Coronary artery (tissue), 2 donors: ENCODE results near the gene DGKH.
"Not testable (repeated sequence)": the region's sequence is repeated elsewhere in the genome, so short reads cannot be mapped to it uniquely, and the experiment has no call there.

Experiments
- DNase-seq: peaks from one replicate; pipeline ENCODE4 v3.0.0-alpha.2; 2017; ENCODE audit warnings: low spot score
- H3K27ac ChIP-seq, 2 donors: fragments of 200-600 bp; sonication (generic); one replicate each; pipeline ENCODE4 v1.5.1; 2016 to 2019
- H3K4me3 ChIP-seq: fragments of 200-600 bp; sonication (generic); 2 replicates; pipeline ENCODE4 v1.5.1; 2016; ENCODE audit warnings: mild to moderate bottlenecking, moderate library complexity
- TF ChIP-seq, protein P1 (sequence below): fragments of 200-600 bp; sonication (generic); IDR thresholded peaks from one replicate; pipeline ENCODE4 v1.5.1; 2019; ENCODE audit warnings: antibody characterized with exemption

DGKH gene

GRCh38 chr13:42153199-42154113 lies 105.0 kb downstream of the DGKH start:
- no peak overlapping the region for H3K27ac ChIP-seq
- TF ChIP-seq, protein P1, sequence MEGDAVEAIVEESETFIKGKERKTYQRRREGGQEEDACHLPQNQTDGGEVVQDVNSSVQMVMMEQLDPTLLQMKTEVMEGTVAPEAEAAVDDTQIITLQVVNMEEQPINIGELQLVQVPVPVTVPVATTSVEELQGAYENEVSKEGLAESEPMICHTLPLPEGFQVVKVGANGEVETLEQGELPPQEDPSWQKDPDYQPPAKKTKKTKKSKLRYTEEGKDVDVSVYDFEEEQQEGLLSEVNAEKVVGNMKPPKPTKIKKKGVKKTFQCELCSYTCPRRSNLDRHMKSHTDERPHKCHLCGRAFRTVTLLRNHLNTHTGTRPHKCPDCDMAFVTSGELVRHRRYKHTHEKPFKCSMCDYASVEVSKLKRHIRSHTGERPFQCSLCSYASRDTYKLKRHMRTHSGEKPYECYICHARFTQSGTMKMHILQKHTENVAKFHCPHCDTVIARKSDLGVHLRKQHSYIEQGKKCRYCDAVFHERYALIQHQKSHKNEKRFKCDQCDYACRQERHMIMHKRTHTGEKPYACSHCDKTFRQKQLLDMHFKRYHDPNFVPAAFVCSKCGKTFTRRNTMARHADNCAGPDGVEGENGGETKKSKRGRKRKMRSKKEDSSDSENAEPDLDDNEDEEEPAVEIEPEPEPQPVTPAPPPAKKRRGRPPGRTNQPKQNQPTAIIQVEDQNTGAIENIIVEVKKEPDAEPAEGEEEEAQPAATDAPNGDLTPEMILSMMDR: no peak
- no peak overlapping the region for H3K4me3 ChIP-seq
- DNase-seq: no peak

- TF ChIP-seq, protein P1: no peak
- H3K4me3 ChIP-seq: no peak overlapping the region
- DNase-seq: no peak
- H3K27ac ChIP-seq: no peak overlapping the region
These were observed 106.8 kb downstream of the DGKH start for GRCh38 chr13:42155251-42155650.

DNA sequence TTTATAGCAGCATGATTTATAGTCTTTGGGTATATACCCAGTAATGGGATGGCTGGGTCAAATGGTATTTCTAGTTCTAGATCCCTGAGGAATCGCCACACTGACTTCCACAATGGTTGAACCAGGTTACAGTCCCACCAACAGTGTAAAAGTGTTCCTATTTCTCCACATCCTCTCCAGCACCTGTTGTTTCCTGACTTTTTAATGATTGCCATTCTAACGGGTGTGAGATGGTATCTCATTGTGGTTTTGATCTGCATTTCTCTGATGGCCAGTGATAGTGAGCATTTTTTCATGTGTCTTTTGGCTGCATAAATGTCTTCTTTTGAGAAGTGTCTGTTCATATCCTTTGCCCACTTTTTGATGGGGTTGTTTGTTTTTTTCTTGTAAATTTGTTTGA lies 114.9 kb downstream of the DGKH start:
- DNase-seq, H3K27ac ChIP-seq: not testable (repeated sequence)

GRCh38 chr13:42163910-42164309 lies 115.5 kb downstream of the DGKH start:
- not testable (repeated sequence) for H3K4me3 ChIP-seq, H3K27ac ChIP-seq, DNase-seq

More for the DNA sequence above, 114.9 kb downstream of the DGKH start:
- not testable (repeated sequence) for H3K4me3 ChIP-seq

GRCh38 chr13:42164557-42165125 lies 116.2 kb downstream of the DGKH start:
- H3K27ac ChIP-seq: no peak overlapping the region
- no peak for DNase-seq
- TF ChIP-seq, protein P1: no peak
- H3K4me3 ChIP-seq: no peak overlapping the region

- no peak for DNase-seq
- TF ChIP-seq, protein P1: no peak
- H3K27ac ChIP-seq: no peak overlapping the region
- H3K4me3 ChIP-seq: no peak overlapping the region
These were observed 120.0 kb downstream of the DGKH start for GRCh38 chr13:42168496-42168895.

DNA sequence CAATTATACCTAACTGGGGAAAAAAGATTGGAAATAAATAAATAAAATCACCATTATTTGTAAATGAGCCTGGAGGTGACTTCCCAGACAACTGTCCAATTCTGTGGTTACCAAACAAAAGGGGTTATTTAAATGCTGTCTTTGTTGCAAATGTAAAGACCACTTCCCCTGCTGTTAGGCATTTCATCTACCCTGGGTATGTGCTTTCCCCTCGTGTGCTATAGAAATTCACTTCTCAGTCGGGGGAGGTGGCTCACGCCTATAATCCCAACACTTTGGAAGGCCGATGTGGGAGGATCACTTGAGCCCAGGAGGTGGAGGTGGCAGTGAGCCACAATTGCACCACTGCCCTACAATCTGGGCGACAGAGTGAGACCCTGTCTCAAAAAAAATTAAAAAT lies 121.6 kb downstream of the DGKH start:
- TF ChIP-seq, protein P1: no peak
- H3K27ac ChIP-seq: no peak overlapping the region
- no peak for DNase-seq
- H3K4me3 ChIP-seq: no peak overlapping the region

GRCh38 chr13:42173789-42174343 lies 125.4 kb downstream of the DGKH start:
- no peak overlapping the region for H3K4me3 ChIP-seq
- TF ChIP-seq, protein P1: no peak
- no peak overlapping the region for H3K27ac ChIP-seq
- no peak for DNase-seq
